ENCODE measurements around the gene NOTCH1.
"Not testable (repeated sequence)": the region's sequence is repeated elsewhere in the genome, so short reads cannot be mapped to it uniquely, and the experiment has no call there.

The NOTCH1 gene

GRCh38 chr9:136563646-136564325, 17.9 kb upstream of the NOTCH1 start:
- no peak for DNase-seq

DNA sequence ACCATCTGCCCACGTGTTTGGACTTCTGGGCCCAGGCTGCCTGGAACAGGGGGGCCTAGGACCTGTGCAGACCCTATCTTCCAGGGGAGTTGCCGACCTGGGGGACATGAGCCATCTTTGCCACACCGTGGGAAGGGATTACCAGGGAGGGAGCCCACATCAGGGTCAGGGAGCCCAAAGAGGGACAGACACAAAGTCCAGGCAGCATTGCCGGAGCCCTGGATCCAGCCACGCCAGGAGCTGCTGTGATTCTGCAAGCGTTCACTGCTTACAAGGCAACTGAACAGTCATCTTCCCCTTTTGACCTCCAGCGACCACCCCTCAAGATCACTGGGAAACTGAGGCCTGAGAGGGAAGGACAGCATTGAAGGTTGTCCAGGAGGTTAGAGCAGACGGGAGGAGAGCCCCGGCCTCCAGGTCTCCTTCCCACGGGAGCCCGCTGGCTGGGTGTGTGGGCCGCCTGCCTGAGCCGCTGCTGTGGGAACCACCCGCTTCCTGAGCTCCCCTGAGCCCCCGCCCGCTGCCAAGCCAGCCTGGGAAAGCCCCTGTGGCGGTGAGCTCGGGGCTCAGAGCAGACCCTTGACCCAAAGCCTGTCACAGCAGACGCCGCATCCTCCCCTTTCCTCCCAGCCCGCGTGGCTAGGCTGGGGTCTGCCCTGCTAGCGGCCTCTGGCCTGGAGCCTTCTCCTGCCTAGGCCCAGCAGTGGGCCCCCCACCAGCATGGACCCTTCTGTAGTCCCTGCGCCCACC, 17.1 kb upstream of the NOTCH1 start:
- DNase-seq: no peak

GRCh38 chr9:136561779-136562178, 15.9 kb upstream of the NOTCH1 start:
- DNase-seq: no peak

GRCh38 chr9:136560586-136560985, 14.7 kb upstream of the NOTCH1 start:
- no peak for DNase-seq

DNA sequence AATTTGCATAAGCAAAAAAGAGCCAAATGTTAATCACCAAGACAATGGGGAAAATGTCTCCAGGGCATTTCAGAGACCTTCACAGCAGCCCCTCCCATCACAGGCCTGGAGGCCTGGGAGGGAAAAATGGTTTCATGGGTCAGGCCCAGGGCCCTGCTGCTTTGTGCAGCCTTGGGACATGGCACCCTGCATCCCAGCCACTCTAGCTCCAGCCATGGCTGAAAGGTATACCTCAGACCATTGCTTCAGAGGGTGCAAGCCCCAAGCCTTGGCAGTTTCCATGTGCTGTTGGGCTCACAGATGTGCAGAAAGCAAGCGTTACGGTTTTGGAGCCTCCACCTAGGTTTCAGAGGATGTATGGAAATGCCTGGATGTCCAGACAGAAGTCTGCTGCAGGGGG, 13.5 kb upstream of the NOTCH1 start:
- DNase-seq: not testable (repeated sequence)

DNA sequence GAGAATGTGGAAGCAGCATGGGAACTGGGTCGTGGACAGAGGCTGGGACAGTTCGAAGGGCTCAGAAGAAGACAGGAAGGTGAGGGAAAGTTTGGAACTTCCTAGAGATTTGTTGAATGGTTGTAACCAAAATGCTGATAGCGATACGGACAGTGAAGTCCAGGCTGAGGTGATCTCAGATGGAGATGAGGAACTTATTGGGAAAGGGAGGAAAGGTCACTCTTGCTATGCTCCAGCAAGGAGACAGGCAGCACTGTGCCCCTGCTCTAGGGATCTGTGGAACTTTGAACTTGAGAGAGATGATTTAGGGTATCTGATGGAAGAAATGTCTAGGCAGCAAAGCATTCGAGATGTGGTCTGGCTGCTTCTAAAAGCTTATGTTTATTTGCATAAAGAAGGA, 13.0 kb upstream of the NOTCH1 start:
- DNase-seq: not testable (repeated sequence)

DNA sequence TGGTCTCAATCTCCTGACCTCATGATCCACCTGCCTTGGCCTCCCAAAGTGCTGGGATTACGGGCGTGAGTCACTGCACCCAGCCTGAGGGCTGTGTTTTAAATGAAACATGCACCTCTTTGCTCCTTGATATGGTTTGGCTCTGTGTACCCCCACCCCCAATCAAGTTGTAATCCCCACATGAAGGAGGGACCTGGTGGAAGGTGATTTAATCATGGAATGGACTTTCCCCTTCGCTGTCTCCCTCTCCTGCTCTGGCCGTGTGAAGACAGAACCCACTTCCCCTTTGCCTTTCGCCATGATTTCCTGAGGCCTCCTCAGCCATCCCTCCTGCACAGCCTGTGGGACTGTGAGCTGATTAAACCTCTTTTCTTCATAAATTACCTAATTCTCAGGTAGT, 12.5 kb upstream of the NOTCH1 start:
- DNase-seq: no peak

DNA sequence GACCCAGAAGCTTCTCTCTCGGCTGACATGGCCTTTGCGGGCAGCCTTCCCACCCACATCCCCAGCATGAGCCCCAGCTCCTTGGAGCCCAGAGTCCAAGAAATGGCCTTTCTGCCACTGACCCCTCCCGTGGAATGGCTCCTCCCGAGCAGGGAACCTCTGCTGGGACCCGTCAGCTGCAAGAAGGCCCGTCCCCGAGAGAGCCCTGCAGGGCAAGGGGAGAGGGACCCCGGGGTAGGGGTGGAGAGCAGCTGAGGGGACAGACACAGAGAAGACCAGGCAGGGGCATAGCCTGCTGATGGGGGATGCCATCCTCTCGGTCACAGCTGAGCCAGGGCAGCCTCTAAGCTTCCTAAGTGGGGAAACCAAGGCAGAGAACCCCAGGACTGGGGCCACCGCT, 11.2 kb upstream of the NOTCH1 start:
- DNase-seq: no peak

DNA sequence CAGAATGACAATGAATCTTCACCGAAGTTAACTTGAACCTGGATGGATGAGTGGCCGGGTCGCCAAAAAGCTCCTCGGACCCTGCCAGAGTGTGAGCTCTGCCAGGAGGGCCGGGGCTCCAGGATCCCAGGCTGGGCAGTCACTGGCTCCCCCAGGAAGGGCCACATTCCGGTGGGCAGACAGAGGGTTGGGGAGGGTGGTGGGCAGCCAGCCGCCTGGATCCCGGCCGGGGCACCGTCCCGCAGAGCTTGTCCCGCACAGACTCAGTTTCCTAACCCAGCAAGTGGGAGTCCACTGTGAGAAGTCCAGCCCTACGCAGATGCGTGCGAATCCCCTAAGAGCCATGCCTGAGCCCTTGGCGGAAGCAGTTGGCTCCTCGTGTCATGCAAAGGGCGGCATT, 10.3 kb upstream of the NOTCH1 start:
- no peak for DNase-seq

DNA sequence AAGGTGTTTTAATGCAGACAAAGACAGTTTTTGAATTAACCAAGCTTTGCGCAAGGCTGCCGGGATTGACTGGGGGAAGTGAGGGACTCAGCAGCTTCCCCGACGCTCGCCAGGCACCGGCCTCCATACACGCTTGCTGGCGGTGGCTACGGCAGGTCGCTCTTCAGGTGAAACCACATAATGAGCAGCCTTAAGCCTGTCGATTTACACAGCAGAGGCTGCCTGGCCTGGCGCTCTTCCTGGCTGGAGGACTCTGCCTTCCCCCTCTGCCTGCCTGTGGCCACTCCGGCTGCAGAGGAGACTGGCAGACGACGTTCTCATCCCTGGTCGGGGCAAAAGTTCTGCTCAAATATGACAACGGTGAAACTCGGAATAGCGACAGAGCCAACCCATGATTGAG, 9.0 kb upstream of the NOTCH1 start:
- DNase-seq: no peak

DNA sequence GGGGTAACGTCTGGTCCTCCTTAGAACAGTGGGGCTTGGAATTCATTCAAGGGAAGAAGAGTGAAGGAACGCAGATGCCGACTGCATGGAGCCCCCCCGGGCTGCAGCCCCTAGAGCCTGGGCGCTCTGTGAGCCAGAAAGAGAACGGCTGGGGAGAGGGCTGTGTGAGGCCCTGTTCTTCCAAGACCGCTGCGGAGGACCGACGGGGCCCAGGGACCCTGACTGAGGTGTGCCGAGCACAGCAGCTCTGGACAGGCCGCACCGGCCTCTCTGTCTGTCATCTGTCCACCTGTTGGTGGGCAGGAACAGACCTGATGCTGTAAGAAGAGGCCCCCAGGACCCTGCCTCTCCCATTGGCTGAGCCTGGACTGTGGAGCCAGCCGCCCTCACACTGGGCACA, 7.7 kb upstream of the NOTCH1 start:
- no peak for DNase-seq

DNA sequence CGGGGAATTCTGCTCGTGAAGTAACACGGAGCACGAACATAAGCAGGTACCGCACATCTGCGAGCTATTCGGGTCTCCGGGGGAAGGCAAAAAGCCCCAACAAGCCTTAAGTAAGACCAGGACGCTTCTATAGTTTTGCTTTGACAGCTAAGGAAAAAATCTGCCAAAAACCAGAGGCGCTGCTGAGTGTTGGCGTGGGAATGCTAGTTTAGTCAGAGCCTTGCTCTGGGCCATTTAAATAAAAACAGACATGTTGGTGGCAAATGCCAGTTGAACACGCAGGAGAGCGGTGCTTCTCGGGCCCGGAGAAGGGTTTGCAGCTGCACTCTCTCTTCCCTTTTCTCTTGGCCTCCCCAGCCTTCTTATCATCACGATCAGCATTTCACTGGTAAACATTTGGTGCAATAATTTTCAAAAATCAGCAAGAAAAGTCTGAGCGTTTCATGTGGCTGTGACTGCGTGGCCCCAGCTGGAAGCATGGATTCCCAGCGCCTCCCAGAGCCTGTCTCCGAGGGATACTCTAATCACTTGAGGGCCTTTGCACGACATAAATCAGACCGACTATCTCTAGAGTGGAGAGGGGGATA, 6.4 kb upstream of the NOTCH1 start:
- DNase-seq: no peak

DNA sequence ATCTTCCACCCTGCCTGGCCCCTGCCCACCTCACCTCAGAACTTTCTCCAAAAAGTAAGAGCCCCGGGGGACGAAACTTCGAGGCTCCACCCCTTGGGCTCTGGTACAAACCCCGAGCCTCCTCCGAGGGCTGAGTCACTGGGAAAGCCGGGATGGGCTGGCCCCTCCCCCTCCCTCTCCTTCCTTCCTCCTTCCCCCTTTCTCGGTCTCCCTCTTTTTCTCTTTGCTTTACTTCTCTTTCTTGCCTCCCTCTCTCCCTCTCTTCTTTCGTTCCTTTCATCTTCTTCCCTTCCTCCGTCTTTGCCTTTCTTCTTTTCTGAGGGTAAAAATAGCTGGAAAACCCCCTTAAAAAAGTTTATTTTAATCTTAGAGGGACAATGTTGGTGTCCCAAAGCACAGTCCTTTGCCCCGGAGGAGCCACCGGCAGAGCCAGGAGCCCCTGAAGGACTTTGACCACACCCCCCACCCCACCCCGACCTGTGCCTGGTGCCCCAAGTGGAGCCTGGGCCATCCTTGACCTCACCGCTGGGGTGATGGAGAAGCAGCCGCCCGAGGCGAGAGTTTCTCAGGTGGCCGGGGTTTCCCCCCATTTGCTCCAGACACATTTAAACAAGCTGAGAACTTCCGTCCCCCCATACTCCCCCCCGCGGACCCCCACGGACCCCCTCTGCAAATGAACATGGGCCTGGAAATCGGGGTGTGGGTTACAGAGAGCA, 5.7 kb upstream of the NOTCH1 start:
- no peak for DNase-seq

GRCh38 chr9:136550439-136551289, 4.8 kb upstream of the NOTCH1 start:
- DNase-seq: no peak

DNA sequence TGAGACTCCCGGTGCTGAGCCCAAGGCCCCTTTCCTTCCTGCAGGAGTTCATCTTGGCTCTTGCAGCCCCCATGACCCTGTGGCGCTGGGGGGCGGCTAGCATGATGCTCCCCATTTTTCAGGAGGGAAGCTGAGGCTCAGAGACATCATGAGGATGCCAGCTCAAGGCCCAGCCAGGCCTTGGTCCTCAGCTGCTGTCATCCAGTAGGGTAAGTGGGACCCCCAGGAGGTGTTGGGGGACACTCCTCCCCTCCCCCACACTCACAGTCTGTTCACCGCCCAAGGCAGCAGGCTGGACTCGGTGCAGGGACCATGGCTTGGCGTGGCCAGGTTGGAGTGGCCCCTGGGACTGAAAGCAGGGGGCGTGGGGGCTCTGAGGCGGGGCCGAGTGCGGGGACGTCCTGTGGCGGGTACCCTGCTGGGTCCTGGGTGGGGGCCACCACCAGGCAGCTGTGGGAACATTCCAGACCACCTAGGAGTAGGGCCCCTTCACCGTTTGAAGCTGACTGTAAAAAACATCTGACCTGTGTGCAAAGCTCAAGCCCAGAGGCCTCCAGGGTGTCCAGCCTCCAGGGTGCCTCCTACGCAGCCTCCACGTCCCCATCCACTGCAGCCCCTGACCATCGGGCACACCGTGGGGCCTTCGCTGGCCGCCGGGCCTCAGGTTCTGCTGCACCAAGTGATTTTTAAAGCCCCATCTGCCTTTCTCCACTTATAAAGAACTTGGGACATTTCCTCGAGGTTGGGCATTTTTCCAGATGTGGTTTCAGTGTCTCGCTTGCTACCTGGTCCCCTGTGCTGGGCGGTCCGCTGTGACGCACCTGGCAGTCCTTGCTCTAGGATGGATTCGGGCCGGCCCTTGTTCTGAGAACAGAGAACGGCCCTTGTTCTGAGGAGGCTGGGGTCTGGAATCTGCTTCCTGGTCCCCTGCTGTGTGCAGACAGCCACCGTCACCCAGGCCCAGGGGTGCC, 3.4 kb upstream of the NOTCH1 start:
- DNase-seq: no peak

DNA sequence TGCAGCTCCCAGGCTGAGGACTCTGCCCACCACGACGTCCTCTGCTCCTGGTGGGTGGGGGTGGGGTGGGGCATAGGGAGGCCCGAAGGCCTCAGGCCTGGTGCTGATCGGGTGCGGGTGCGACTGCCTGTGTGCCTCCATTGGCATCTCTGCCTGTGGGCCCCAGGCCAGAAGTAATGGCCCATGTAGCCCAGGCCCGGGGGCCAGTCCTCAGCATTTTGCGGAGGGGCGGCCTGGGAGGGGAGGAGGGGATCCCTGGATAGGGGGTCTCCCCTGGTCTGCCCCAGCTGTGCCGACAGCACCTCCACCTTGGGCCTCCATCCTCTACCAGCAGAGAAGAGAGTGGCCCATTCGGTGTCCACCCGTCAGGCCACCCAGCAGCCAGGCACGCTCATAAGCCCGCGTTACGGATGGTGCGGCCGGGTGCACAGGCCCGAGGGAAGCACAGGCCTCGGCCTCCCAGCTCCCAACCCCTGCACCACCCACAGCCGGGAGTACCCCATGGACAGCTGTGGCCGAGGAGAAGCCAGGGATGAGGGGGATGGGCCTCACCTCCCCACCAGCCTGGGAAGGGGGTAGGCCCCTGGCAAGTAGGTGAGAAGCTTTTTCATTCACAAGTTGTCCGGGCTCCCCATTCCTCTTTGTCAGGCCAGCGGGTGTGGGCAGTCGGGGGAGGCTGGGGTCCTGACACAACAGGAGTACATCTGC, 1.8 kb upstream of the NOTCH1 start:
- DNase-seq: no peak

DNA sequence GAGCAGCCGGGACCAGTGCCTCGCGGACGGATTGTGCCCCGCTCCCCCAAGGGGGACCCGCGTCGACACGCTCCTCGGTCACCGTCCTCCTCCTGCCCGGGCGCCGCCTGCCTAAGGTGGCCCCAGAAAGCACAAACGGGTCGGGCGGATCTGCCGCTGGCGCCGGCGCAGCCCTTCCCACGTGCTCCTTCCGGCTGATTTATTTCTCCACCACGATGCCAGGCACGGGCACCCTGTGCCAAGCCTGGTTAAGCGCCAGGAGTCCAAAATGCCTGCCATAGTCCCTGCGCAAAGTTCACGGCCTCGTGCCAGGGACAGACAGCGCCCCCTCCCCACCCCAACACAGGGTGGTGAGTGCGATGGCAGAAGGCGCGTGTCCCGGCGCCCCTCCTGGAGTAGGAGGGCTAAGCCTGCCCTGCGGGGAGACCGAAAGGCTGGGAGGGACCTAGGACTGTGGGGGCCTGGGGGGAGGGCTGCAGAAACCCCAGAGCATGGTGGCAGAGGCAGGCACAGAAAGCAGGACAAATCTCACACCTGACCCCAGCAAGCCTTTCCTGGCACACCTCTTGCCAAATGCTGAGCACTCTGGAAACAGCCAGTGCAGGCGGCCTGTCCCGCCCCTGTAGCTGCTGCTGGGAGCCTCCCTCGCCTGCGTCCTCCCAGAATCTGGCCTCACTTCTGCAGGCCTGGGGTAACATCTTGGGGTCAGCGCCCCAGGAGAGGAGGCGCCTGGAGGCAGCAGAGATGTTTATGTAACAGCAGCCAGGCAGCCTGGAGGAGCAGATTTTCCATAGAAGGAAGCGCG, 1.1 kb upstream of the NOTCH1 start:
- peak; percentile 32 to 65 for DNase-seq

DNA sequence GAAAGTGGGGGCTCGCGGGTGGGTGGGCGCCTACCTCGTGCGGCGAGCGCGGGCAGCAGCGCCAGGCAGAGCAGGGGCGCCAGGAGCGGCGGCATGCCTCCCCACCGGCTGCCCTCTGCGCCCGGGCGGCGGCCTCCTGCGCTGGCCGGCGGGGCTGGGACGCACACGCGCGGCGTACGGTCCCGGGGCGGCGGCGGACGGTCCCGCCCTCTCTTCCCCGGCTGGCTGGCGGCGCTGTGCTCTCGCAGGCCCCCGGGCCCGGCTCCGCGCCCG, 220 bp downstream of the NOTCH1 start:
- DNase-seq: no peak

- peak; percentile 52 to 64 for DNase-seq
Measured at GRCh38 chr9:136544964-136545691, 720 bp downstream of the NOTCH1 start.
